WERI-Rb-1 (cell line): Measurements from ENCODE around the gene CPAMD8.

Source experiments
- DNase-seq: peaks from one replicate; pipeline ENCODE4 v3.0.0-alpha.2; 2020
- H3K27ac ChIP-seq: fragments of 250-450 bp; sonication (Bioruptor Pico); 2 replicates; pipeline ENCODE4 v1.5.1; 2020; ENCODE audit warnings: mild to moderate bottlenecking, moderate library complexity
- H3K27me3 ChIP-seq: fragments of 250-450 bp; sonication (Bioruptor Pico); 2 replicates; pipeline ENCODE4 v1.5.1; 2021; ENCODE audit warnings: mild to moderate bottlenecking, low read depth, moderate library complexity; ENCODE audit not compliant: insufficient read depth, severe bottlenecking
- H3K36me3 ChIP-seq: fragments of 250-450 bp; sonication (Bioruptor Pico); 2 replicates; pipeline ENCODE4 v1.5.1; 2020; ENCODE audit warnings: mild to moderate bottlenecking, moderate library complexity
- H3K4me3 ChIP-seq: 2 replicates; pipeline ENCODE4 v1.5.1; 2011; ENCODE audit warnings: low read depth, mild to moderate bottlenecking, control low read depth, low read length
- H3K9me3 ChIP-seq: fragments of 250-450 bp; sonication (Bioruptor Pico); 2 replicates; pipeline ENCODE4 v1.5.1; 2021; ENCODE audit warnings: mild to moderate bottlenecking, moderate library complexity; ENCODE audit not compliant: severe bottlenecking
- CTCF ChIP-seq: IDR thresholded peaks from 2 replicates; pipeline ENCODE4 v1.5.1; 2011; ENCODE audit warnings: low read depth, mild to moderate bottlenecking, control low read depth, inconsistent platforms, low read length

CPAMD8 gene

DNA sequence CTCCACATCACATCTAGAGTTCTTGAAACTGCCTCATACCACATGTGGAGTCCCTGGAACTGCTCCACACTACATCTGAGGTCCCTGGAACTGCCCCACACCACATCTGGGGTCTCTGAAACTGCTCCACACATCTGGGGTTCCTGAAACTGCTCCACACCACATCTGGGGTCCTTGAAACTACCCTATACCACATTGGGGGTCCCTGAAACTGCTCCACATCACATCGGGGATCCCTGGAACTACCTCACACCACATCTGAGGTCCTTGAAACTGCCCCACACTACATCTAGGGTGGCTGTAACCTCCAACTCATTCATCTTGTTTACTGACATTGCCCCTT lies 104.0 kb downstream of the CPAMD8 start:
- Histone ChIP-seq H3K9me3 (peaks cover 7% of the 10 kb centered on the region), H3K27ac (no peak overlapping the region), H3K36me3 (no peaks in the 10 kb centered on the region), H3K4me3 (no peak overlapping the region), H3K27me3 (no peaks in the 10 kb centered on the region)
- no peak for DNase-seq
- no peak for TF ChIP-seq CTCF

- Histone ChIP-seq H3K27me3 (no peaks in the 10 kb centered on the region), H3K4me3 (no peak overlapping the region), H3K27ac (no peak overlapping the region), H3K36me3 (no peaks in the 10 kb centered on the region), H3K9me3 (peaks cover 5% of the 10 kb centered on the region)
- DNase-seq: no peak
- TF ChIP-seq CTCF: no peak
Observed at GRCh38 chr19:16921766-16922591, 104.6 kb downstream of the CPAMD8 start.

GRCh38 chr19:16920816-16921529 lies 105.6 kb downstream of the CPAMD8 start:
- Histone ChIP-seq H3K27ac (no peak overlapping the region), H3K9me3 (peaks cover 5% of the 10 kb centered on the region), H3K4me3 (no peak overlapping the region), H3K36me3 (no peaks in the 10 kb centered on the region), H3K27me3 (no peaks in the 10 kb centered on the region)
- TF ChIP-seq CTCF: no peak
- DNase-seq: no peak

- TF ChIP-seq CTCF: no peak
- no peaks in the 10 kb centered on the region for H3K27me3 ChIP-seq
- H3K4me3 ChIP-seq: no peak overlapping the region
Observed at GRCh38 chr19:16919496-16919895, 107.1 kb downstream of the CPAMD8 start.

DNA sequence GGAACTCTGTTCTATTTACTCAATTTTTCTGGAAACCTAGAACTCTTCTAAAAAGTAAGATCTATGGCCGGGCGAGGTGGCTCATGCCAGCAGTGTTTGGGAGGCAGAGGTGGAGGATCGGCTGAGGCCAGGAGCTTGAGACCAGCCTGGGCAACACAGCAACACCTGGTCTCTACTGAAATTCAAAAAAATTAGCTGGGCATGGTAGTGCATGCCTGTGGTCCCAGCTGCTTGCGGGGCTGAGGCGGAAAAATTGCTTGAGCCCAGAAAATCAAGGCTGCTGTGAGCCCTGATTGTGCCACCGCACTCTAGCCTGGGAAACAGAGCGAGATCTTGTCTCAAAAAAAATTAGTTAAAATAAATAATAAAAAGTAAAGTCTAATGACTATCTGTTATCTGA lies 109.2 kb downstream of the CPAMD8 start:
- Histone ChIP-seq H3K27ac (no peak overlapping the region), H3K36me3 (no peaks in the 10 kb centered on the region), H3K27me3 (no peaks in the 10 kb centered on the region), H3K9me3 (peaks cover 18% of the 10 kb centered on the region), H3K4me3 (no peak overlapping the region)
- no peak for DNase-seq
- TF ChIP-seq CTCF: no peak

More at GRCh38 chr19:16919496-16919895, 107.1 kb downstream of the CPAMD8 start:
- no peak for DNase-seq
- no peaks in the 10 kb centered on the region for H3K36me3 ChIP-seq
- H3K9me3 ChIP-seq: peaks cover 5% of the 10 kb centered on the region
- H3K27ac ChIP-seq: no peak overlapping the region
